SHP77 treated with DMSO at 0.1 percent for 48 hours (cell line): ENCODE results near the gene ZNF716.
A peak's percentile ranks its signal among the peaks of the same experiment; 100 is the strongest.
"Not testable (repeated sequence)": the region's sequence is repeated elsewhere in the genome, so short reads cannot be mapped to it uniquely, and the experiment has no call there.

Experiments used
- DNase-seq: peaks from one replicate; lab custom pipeline; 2025; lab: John Stamatoyannopoulos, UW

ZNF716 gene

DNA sequence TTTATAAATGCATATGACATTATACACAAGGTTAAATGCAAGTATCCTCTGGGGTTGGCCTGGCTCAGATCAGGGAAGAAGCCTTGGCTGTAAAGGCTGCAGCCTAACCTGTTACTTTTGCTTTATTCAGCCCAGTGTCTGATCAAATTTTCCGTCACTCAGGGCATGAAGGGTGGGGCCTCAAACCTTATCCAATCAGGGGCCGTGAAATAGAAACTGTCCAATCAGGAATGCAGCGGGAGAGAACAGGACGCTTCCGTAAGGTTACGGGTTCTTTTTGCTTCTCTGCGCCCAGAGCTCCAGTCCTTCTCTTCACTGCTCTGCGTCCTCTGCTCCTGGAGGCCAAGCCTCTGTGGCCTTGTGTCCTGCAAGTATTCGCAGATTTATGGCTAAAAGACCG is at the start of gene ZNF716:
ZNF716 (plus strand) TSS at position 274 of the 400 bp plus-strand sequence; CDS start at position 386, 112 bp downstream.
- peak; percentile 61 for DNase-seq

- DNase-seq, result no peak
Observed at GRCh38 chr7:57400531-57401155, 49.3 kb upstream of the ZNF716 start.

GRCh38 chr7:57403051-57403450 is 46.9 kb upstream of the ZNF716 start:
- not testable (repeated sequence) for DNase-seq

- peak; percentile 63 for DNase-seq
Observed at GRCh38 chr7:57403601-57404342, 46.2 kb upstream of the ZNF716 start.

DNA sequence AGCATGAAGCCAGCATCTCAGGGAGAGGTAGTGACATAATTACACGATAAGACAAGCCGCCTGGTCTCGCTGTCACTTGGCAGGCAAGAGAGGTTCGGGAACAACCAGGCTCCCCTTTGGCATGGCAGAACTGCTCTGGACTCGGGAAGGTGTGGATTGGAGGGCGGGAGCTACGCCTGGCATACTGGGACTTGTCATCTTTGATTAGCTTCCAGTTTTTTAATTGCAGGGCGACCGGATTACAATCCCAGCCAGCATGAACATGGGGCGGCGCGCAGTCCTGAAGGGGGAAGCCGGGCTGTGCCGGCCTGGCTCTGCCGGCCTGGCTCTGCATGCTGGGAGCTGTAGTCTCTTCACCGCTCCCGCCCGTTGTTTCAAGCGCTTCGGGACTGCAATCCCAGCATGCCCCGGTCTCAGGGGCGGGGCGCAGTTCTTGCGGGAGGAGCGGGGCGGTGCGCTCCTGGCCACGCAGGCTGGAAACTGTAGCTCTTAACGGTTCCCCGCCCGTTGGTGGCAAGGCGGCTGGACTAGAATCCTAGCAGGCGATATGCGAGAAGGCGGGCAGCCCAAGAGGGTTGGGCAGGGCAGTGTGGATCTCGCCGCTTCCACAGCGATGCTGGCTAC is 45.5 kb upstream of the ZNF716 start:
- peak; percentile 92 for DNase-seq

- no peak for DNase-seq
Observed at GRCh38 chr7:57404967-57405421, 45.0 kb upstream of the ZNF716 start.

DNA sequence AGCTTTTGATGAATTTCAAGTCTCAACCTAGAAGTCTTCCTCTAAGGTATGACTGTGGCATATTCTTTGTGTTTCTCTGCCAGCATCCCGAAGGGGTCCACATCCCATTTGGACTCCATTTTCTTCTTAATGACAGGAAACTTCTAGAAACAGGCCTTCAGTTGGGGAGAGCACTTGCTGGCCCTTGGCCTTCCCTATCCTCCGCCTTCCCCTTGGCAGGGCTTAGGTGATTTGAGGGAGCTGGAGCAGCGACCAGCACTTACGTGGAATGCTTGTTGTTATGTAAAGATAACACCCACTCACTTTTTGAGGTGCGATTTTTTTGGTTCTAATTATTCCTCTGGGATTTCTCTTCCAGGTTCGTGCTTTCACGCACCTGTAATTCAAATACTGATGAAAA is 42.9 kb upstream of the ZNF716 start:
- DNase-seq, result no peak

GRCh38 chr7:57412168-57412567 is 37.8 kb upstream of the ZNF716 start:
- no peak for DNase-seq

DNA sequence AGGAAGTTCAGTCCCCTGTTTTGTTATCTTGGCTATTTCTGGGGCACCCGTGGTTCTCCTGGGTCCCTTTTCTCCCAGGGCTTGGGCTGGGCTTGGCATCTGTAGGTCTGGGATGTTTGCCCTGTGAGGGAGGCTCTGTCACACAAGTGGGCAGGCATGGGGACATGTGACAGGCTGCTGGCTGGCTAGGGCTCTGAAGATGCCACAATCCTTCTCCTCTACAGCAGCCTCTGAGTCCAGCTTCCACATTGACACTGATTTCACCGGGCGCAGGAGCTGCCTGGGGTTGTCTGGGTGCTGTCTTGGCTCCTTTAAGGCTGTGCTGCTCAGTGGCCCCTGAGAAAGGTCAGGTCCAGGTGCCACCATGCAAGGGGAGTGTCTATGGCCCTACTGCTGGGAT is 37.4 kb upstream of the ZNF716 start:
- no peak for DNase-seq

DNA sequence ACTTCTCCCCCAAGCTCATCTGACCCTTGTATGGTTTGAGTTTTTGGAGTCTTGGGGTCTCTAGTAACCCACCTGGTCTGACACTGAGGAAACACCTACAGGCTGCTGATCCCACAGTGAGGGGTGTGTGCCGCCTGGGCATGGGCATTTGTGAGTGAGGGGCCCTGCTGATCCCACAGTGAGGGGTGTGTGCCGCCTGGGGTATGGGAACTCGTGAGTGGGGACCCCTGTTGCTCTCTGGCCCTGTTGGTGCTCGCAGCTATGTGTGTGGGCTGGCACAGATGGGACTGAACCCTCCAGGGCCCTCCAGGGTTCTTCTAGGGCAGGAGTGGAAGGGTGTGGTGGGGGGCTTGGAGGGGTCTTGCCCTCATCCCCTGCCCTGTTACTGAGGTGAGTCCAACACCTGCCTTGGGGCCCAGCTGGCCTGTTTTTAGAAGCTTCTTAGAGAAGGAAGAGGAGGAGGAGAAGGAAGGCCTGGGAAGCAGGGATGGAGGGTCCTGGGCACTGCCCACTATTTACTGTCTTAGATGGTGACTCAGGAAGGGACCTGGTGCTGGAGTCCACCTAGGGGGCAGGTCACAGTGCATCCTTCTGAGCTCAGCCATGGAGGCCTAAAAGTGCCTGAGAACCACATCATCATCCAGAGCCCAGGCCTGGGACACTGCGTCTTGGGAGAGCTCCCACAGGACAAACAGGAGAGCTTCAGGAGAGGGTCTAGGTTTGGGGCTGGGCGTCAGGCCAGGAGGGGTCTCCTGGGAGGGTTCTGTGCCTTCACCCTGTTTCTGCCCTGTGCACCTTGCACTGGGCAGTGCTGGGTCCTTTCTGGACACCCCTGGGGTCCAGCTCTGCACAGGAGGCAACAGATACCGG is 36.2 kb upstream of the ZNF716 start:
- DNase-seq, result no peak

GRCh38 chr7:57414415-57414814 is 35.6 kb upstream of the ZNF716 start:
- no peak for DNase-seq

GRCh38 chr7:57414852-57415251 is 35.1 kb upstream of the ZNF716 start:
- no peak for DNase-seq

GRCh38 chr7:57415326-57415725 is 34.7 kb upstream of the ZNF716 start:
- DNase-seq, result no peak

- DNase-seq, result no peak
Observed at GRCh38 chr7:57415730-57416129, 34.2 kb upstream of the ZNF716 start.

DNA sequence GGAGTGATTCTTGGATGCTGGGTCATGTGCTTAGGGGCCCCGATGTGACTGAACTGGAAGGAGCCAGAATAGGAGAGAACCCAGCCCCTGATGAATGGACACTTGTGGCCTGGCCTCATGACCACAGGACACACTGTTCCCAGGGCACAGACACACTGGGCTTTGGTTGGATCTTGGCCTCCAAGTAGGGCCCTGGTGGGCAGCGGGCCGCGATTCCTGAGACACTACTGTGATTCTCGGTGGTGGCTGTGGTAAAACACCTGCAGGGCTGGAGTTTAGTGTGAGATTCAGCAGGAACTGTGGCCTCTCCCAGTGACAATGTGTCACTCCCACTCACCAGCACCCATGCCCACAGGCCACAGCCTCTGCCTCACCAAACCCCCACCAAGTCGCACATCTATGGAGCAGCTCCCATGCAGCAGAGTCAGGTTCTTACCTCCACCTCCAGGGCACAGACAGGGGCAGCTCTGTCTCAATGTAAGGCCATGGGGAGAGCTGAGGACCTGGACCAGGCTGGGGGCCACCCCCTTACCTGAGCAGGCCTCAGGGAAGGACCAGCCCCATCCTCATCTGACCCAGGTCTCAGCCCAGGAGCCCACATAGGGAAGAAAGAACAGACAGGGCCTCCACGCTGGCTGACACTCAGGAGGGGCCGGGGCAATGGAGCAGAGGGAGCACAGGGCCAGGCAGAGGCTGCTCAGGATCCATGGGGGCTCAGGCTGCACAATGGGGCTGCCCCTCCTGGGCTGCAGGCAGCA is 33.2 kb upstream of the ZNF716 start:
- DNase-seq, result no peak

GRCh38 chr7:57417736-57418135 is 32.2 kb upstream of the ZNF716 start:
- no peak for DNase-seq

- DNase-seq, result no peak
Observed at GRCh38 chr7:57423768-57424167, 26.2 kb upstream of the ZNF716 start.

DNA sequence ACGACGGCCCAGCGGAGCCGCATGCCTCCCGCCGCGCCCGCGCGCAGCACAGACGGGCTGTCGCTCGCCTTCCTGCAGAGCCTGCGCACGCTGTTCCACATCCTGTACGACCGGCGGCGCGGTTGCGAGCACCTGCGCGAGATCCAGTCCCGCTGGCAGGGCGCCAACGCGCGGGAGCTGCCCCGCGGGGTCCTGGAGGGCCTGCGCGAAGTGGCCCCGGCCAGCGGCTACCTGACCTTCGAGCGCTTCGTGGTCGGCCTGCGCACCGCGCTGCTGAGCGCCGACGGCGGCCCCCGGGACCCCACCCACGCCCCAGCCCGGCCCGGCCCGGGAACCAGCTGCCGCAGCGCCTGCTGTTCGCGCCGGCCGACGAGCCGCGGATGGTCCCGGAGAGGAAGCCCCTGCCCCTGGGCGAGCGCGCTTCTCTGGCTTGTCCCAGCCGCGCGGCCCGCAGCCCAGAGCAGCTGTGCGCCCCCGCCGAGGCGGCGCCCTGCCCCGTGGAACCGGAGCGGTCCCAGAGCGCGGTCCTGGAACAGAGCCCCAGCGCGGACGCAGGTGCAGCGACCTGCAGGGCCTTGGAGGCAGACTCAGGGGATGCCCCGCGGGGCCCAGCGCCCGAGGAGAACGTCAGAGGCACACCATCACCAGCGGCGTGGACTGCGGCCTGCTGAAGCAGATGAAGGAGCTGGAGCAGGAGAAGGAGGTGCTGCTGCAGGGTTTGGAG is 25.3 kb upstream of the ZNF716 start:
- no peak for DNase-seq

- DNase-seq, result no peak
Observed at GRCh38 chr7:57425239-57425944, 24.6 kb upstream of the ZNF716 start.

DNA sequence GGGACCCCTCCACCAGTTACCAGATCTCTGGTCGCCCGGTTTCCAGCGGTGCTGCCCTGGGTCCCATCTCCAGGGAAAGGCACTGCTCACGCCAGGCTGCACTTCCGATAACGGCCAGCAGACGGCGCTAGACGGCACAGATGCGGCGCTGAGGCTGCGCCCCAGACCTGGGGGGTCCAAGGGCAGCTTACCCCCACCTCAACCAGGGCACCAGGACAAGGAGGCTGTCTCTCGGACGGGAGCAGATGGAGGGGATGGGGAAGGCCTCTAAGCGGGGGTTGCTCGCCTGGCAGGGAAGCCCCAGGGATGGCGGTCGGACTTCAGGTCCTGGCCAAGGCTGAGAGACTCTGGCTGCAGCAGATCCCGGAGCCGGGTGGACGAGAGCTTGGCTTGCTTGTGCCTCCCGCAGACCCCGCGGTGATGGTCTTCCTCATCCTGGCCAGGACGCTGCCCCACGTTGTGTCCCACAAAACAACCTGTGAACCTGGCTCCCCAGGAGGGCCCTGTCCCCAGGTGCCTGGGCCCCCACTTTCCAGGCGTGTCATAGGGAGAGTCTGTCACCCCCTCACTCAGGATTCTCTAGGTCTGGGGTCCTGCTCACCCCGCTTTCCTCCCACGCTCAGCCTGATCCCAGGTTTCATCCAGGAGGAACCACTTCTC is 23.9 kb upstream of the ZNF716 start:
- DNase-seq, result no peak
